HepG2 (cell line): ENCODE data around the gene BIRC6. TPM values are rescaled to one million over a fixed set of nuclear protein-coding genes. Genes with fewer than 3 reads are reported as not detected.
A peak's percentile ranks its signal among the peaks of the same experiment; 100 is the strongest.

Experiments used
- BCL6 ChIP-seq: IDR thresholded peaks from 2 replicates; pipeline ENCODE4 v1.6.1; 2016; ENCODE audit warnings: missing genetic modification reagents, missing compliant biosample characterization
- CBX1 ChIP-seq: IDR thresholded peaks from one replicate; pipeline ENCODE4 v1.6.1; 2016; ENCODE audit warnings: antibody characterized with exemption, low read depth
- DR1 ChIP-seq: sonication (generic); formaldehyde crosslinking; IDR thresholded peaks from 2 replicates; pipeline ENCODE4 v1.8.0; 2021; ENCODE audit warnings: mild to moderate bottlenecking, missing genetic modification reagents, inconsistent platforms
- ESRRA ChIP-seq: sonication (generic); formaldehyde crosslinking; IDR thresholded peaks from 2 replicates; pipeline ENCODE4 v1.5.1; 2020; ENCODE audit warnings: mild to moderate bottlenecking, low read depth, missing genetic modification reagents
- ETV5 ChIP-seq: IDR thresholded peaks from 2 replicates; pipeline ENCODE4 v1.6.1; 2018; ENCODE audit warnings: missing biosample characterization, missing genetic modification reagents, inconsistent platforms, borderline replicate concordance
- HNRNPUL1 ChIP-seq: fragments of 200-400 bp; formaldehyde crosslinking; IDR thresholded peaks from 2 replicates; pipeline ENCODE4 v1.6.1; 2017; ENCODE audit warnings: low read depth, mild to moderate bottlenecking, low read length, moderate library complexity
- HOXA9 ChIP-seq: sonication (generic); formaldehyde crosslinking; IDR thresholded peaks from 2 replicates; pipeline ENCODE4 v1.8.1; 2022; ENCODE audit warnings: missing genetic modification reagents, mild to moderate bottlenecking, moderate library complexity, borderline replicate concordance
- KMT2B ChIP-seq: IDR thresholded peaks from 2 replicates; pipeline ENCODE4 v1.6.1; 2016; ENCODE audit warnings: missing genetic modification reagents, missing compliant biosample characterization
- LCORL ChIP-seq, 2 experiments: fragments of 450-650 bp in 1 of 2; sonication (generic) in 1 of 2; formaldehyde crosslinking in 1 of 2; IDR thresholded peaks; 2 replicates each; pipeline versions ENCODE4 v1.5.0 to v1.6.1; 2017 to 2020; ENCODE audit warnings: antibody characterized with exemption in 1 of 2, missing genetic modification reagents in 1 of 2
- MED13 ChIP-seq: sonication (generic); formaldehyde crosslinking; IDR thresholded peaks from 2 replicates; pipeline ENCODE4 v1.5.0; 2020; ENCODE audit warnings: missing genetic modification reagents
- NFRKB ChIP-seq: fragments of 450-650 bp; IDR thresholded peaks from 2 replicates; pipeline ENCODE4 v1.6.1; 2017
- REL ChIP-seq: sonication (generic); formaldehyde crosslinking; conservative IDR thresholded peaks from 2 replicates; pipeline ENCODE4 v1.8.0; 2022; ENCODE audit warnings: mild to moderate bottlenecking, missing genetic modification reagents, moderate library complexity
- RXRA ChIP-seq: sonication (generic); formaldehyde crosslinking; IDR thresholded peaks from 2 replicates; pipeline ENCODE4 v1.5.1; 2020; ENCODE audit warnings: missing genetic modification reagents
- SOX5 ChIP-seq: IDR thresholded peaks from 2 replicates; pipeline ENCODE4 v1.6.1; 2016; ENCODE audit warnings: borderline replicate concordance
- TGIF2 ChIP-seq: IDR thresholded peaks from 2 replicates; pipeline ENCODE4 v1.6.1; 2016; ENCODE audit warnings: control low read depth, missing compliant biosample characterization
- ZFP36L1 ChIP-seq: sonication (generic); formaldehyde crosslinking; IDR thresholded peaks from 2 replicates; pipeline ENCODE4 v1.8.0; 2022; ENCODE audit warnings: mild to moderate bottlenecking, missing genetic modification reagents, moderate library complexity
- ZNF138 ChIP-seq: sonication (generic); formaldehyde crosslinking; IDR thresholded peaks from 2 replicates; pipeline ENCODE4 v1.5.0; 2020; ENCODE audit warnings: mild to moderate bottlenecking, low read depth, missing genetic modification reagents
- ZNF235 ChIP-seq: sonication (generic); formaldehyde crosslinking; IDR thresholded peaks from 2 replicates; pipeline ENCODE4 v1.8.1; 2023; ENCODE audit warnings: mild to moderate bottlenecking, missing genetic modification reagents, borderline replicate concordance
- ZNF446 ChIP-seq: sonication (generic); formaldehyde crosslinking; IDR thresholded peaks from 2 replicates; pipeline ENCODE4 v1.5.0; 2020; ENCODE audit warnings: mild to moderate bottlenecking, missing genetic modification reagents
- ZNF570 ChIP-seq: sonication (generic); formaldehyde crosslinking; IDR thresholded peaks from 2 replicates; pipeline ENCODE4 v1.4.0; 2020; ENCODE audit warnings: mild to moderate bottlenecking, missing genetic modification reagents, borderline replicate concordance
- ZNF580 ChIP-seq: IDR thresholded peaks from 2 replicates; pipeline ENCODE4 v1.6.1; 2016; ENCODE audit warnings: low read depth, borderline replicate concordance
- ZSCAN12 ChIP-seq: sonication (generic); formaldehyde crosslinking; IDR thresholded peaks from 2 replicates; pipeline ENCODE4 v1.9.0; 2021; ENCODE audit warnings: mild to moderate bottlenecking, missing genetic modification reagents
- ZSCAN30 ChIP-seq: sonication (generic); formaldehyde crosslinking; IDR thresholded peaks from 2 replicates; pipeline ENCODE4 v1.5.0; 2020; ENCODE audit warnings: mild to moderate bottlenecking, missing genetic modification reagents
- ZSCAN9 ChIP-seq: IDR thresholded peaks from 2 replicates; pipeline ENCODE4 v1.6.1; 2016; ENCODE audit warnings: borderline replicate concordance
- polyA plus RNA-seq, 8 experiments: library from polyadenylated mRNA; depleted of rRNA in 3 of 8; stranded (reverse) in 7 of 8; unstranded in 1 of 8; fragments of >200 nt; fragmentation: Illumina TruSeq in 4 of 8; extraction: Trizol in 4 of 8; gene quantifications; 2 replicates each; pipeline versions ENCODE4 v1.2.1 to v1.2.3, GENCODE V29; 2011 to 2016; ENCODE audit warnings: low read depth in 4 of 8, missing spikeins in 1 of 8, mixed read lengths in 1 of 8; ENCODE audit not compliant: insufficient read depth in 1 of 8
- total RNA-seq, 5 experiments: library from RNA; depleted of rRNA; stranded (reverse); fragments of >200 nt; fragmentation: Illumina TruSeq; extraction: Trizol; gene quantifications; 2 replicates each; pipeline ENCODE4 v1.2.3, GENCODE V29; 2016; ENCODE audit warnings: low read depth in 1 of 5
- TF ChIP-seq, protein P1 (sequence below): sonication (generic); formaldehyde crosslinking; IDR thresholded peaks from 2 replicates; pipeline ENCODE4 v1.4.0; 2020; ENCODE audit warnings: missing genetic modification reagents
- TF ChIP-seq, protein P2 (sequence below): sonication (generic); formaldehyde crosslinking; IDR thresholded peaks from 2 replicates; pipeline ENCODE4 v1.8.0; 2022; ENCODE audit warnings: missing genetic modification reagents, low read depth, mild to moderate bottlenecking, borderline replicate concordance
- TF ChIP-seq, protein P3 (sequence below): sonication (generic); formaldehyde crosslinking; IDR thresholded peaks from 2 replicates; pipeline ENCODE4 v1.4.0; 2020; ENCODE audit warnings: missing genetic modification reagents

The BIRC6 gene
- total and polyA plus RNA-seq, 2 of the 13 experiments (the other 11 are each of a cell fraction or from before 2014, with no cell fraction given) = 65.6 to 120 TPM

DNA sequence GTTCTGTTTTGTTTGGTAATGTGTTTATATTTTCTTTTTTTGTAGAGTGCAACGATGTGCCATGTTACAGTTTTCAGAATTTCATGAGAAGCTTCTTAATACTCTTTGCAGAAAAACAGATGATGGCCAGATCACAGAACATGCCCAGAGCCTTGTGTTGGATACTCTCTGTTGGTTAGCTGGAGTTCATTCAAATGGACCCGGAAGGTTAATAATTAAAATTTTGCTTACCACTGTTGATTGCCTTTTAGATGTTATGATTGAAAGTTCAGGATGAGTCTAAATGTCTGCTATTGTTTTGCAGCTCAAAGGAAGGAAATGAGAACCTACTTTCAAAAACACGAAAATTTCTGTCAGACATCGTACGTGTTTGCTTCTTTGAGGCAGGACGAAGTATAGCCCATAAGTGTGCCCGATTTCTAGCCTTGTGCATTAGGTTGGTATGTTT is 85.2 kb downstream of the BIRC6 start (continued):
- TF ChIP-seq ZNF138 (CRISPR knock-in tag) (no peak), ZSCAN30 (CRISPR knock-in tag) (no peak), KMT2B (CRISPR knock-in tag) (no peak), HNRNPUL1 (peak; percentile 59; the same call in 1 of the 2 replicates), ESRRA (no peak), ZSCAN9 (no peak), ZNF580 (no peak), CBX1 (no peak), DR1 (no peak), ZNF446 (CRISPR knock-in tag) (no peak), ZFP36L1 (CRISPR knock-in tag) (0 out of 2 replicates have a peak, but pooled peaks have one; percentile 68), HOXA9 (CRISPR knock-in tag) (no peak), ZNF570 (CRISPR knock-in tag) (no peak), NFRKB (no peak), SOX5 (CRISPR knock-in tag) (peak; percentile 92), MED13 (no peak), RXRA (CRISPR knock-in tag) (no peak), ZNF235 (CRISPR knock-in tag) (no peak), ETV5 (CRISPR knock-in tag) (peak; percentile 57; the same call in 1 of the 2 replicates), REL (no peak), BCL6 (CRISPR knock-in tag) (peak; percentile 34; the same call in 1 of the 2 replicates), ZSCAN12 (CRISPR knock-in tag) (no peak), LCORL (IDR thresholded peaks at IDR 0.05) (no peak), LCORL (CRISPR knock-in tag; IDR thresholded peaks at IDR 0.05) (peak; percentile 70), TGIF2 (no peak)
- TF ChIP-seq, protein P1, sequence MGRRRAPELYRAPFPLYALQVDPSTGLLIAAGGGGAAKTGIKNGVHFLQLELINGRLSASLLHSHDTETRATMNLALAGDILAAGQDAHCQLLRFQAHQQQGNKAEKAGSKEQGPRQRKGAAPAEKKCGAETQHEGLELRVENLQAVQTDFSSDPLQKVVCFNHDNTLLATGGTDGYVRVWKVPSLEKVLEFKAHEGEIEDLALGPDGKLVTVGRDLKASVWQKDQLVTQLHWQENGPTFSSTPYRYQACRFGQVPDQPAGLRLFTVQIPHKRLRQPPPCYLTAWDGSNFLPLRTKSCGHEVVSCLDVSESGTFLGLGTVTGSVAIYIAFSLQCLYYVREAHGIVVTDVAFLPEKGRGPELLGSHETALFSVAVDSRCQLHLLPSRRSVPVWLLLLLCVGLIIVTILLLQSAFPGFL = no peak
- TF ChIP-seq, protein P2, sequence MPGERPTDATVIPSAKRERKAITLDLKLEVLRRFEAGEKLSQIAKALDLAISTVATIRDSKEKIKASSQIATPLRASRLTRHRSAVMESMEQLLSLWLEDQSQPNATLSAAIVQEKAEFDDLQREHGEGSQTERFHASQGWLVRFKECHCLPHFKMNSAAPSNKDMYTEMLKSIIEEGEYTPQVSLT (CRISPR knock-in tag) = no peak
- TF ChIP-seq, protein P3, sequence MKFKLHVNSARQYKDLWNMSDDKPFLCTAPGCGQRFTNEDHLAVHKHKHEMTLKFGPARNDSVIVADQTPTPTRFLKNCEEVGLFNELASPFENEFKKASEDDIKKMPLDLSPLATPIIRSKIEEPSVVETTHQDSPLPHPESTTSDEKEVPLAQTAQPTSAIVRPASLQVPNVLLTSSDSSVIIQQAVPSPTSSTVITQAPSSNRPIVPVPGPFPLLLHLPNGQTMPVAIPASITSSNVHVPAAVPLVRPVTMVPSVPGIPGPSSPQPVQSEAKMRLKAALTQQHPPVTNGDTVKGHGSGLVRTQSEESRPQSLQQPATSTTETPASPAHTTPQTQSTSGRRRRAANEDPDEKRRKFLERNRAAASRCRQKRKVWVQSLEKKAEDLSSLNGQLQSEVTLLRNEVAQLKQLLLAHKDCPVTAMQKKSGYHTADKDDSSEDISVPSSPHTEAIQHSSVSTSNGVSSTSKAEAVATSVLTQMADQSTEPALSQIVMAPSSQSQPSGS (CRISPR knock-in tag) = 0 out of 2 replicates have a peak, but pooled peaks have one; percentile 31
